ENCODE measurements around the gene PRAMEF20.
A peak's percentile ranks its signal among the peaks of the same experiment; 100 is the strongest.

Gene PRAMEF20

DNA sequence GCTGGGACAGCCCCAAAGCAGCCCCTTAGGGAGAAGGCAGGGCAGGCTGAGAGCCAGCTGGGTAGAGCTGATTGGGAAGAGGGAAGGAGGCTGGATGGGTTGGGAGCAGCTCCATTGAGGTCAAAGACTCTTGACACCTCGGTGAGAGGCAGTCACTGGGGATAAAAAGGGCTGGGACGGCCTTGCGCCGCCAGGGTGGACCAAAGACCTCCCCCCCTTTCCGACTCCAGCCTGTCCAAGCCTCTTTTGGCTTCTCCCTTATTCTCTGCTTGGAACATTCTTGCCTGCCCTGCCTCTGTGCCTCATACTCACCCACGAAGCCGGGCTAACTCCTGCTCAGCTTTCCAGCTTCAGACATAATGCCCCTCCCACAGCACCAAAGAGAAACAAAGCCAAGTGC lies 52.4 kb downstream of the PRAMEF20 start:
- DNase-seq = peak; percentile 7

DNA sequence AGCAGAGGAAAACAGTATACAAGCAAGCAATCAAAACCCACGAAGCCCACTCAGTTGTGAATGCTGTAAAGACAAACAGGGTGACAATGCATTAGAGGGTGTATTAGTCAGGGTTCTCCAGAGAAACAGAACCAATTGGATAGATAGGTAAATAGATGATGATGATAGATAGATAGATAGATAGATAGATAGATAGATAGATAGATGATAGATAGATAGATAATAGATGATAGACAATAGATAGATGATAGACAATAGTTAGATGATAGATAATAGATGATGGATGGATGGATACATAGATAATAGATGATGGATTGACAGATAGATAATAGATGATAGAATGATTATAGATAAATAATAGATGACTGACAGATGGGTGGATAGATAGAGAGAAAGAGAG lies 55.3 kb downstream of the PRAMEF20 start:
- no peak for DNase-seq

- peak; percentile 2 for DNase-seq
Measured at GRCh38 chr1:13469343-13469742, 59.1 kb downstream of the PRAMEF20 start.
